BLaER1 treated with 17β-estradiol and CSF1 and Interleukin-3, amounts not matched to agents 10 nM and 100 nM (cell line): ENCODE measurements around the gene SLC9C2.

Source experiments
- H3K27ac ChIP-seq, 11 experiments: shearing (Covaris generic); formaldehyde crosslinking; 2 replicates each; pipeline ENCODE4 v1.8.1; 2022
- H3K27me3 ChIP-seq, 11 experiments: shearing (Covaris generic); formaldehyde crosslinking; 2 replicates each; pipeline ENCODE4 v1.8.1; 2022
- H3K36me3 ChIP-seq, 11 experiments: shearing (Covaris generic); formaldehyde crosslinking; 2 replicates each; pipeline ENCODE4 v1.8.1; 2022
- H3K4me1 ChIP-seq, 10 experiments: shearing (Covaris generic); formaldehyde crosslinking; 2 replicates each; pipeline ENCODE4 v1.8.1; 2022
- H3K4me2 ChIP-seq, 11 experiments: shearing (Covaris generic); formaldehyde crosslinking; 2 replicates each; pipeline ENCODE4 v1.8.1; 2022
- H3K4me3 ChIP-seq, 10 experiments: shearing (Covaris generic); formaldehyde crosslinking; 2 replicates each; pipeline ENCODE4 v1.8.1; 2022
- H3K9ac ChIP-seq, 11 experiments: shearing (Covaris generic); formaldehyde crosslinking; 2 replicates each; pipeline ENCODE4 v1.8.1; 2022
- H3K9me3 ChIP-seq, 11 experiments: shearing (Covaris generic); formaldehyde crosslinking; replicated peaks in 1 of 11; 2 replicates each; pipeline ENCODE4 v1.8.1; 2022
- H4K20me1 ChIP-seq, 11 experiments: shearing (Covaris generic); formaldehyde crosslinking; 2 replicates each; pipeline ENCODE4 v1.8.1; 2022
- Cebpa-rat ChIP-seq, 11 experiments: shearing (Covaris generic); IDR thresholded peaks; 2 replicates each; pipeline ENCODE4 v1.8.1; 2022

Gene SLC9C2

GRCh38 chr1:173482683-173483082 lies 120.2 kb downstream of the SLC9C2 start:
- Histone ChIP-seq H4K20me1 (peaks cover 9 to 47% (median 22%) of the 10 kb centered on the region in 11 experiments; a peak in 16 of 22 replicates), H3K27ac (no peak overlapping the region), H3K4me1 (peaks cover 19 to 27% (median 24%) of the 10 kb centered on the region in 10 experiments), H3K9me3 (no peaks in the 10 kb centered on the region), H3K4me2 (no peak overlapping the region), H3K9ac (no peak overlapping the region), H3K27me3 (no peaks in the 10 kb centered on the region), H3K4me3 (no peak overlapping the region), H3K36me3 (peaks cover 75 to 88% (median 83%) of the 10 kb centered on the region in 11 experiments)
- TF ChIP-seq Cebpa-rat (IDR thresholded peaks at IDR 0.05) = no peak

- Histone ChIP-seq H3K27me3 (no peaks in the 10 kb centered on the region), H4K20me1 (peaks cover 9 to 50% (median 23%) of the 10 kb centered on the region in 11 experiments; a peak in 15 of 22 replicates), H3K4me3 (no peak overlapping the region), H3K9ac (no peak overlapping the region), H3K27ac (no peak overlapping the region), H3K4me2 (no peak overlapping the region), H3K9me3 (no peaks in the 10 kb centered on the region), H3K36me3 (peaks cover 61 to 74% (median 69%) of the 10 kb centered on the region in 11 experiments), H3K4me1 (peaks cover 21 to 28% (median 25%) of the 10 kb centered on the region in 10 experiments)
- no peak for TF ChIP-seq Cebpa-rat (IDR thresholded peaks at IDR 0.05)
Measured at GRCh38 chr1:173481195-173481772, 121.6 kb downstream of the SLC9C2 start.

DNA sequence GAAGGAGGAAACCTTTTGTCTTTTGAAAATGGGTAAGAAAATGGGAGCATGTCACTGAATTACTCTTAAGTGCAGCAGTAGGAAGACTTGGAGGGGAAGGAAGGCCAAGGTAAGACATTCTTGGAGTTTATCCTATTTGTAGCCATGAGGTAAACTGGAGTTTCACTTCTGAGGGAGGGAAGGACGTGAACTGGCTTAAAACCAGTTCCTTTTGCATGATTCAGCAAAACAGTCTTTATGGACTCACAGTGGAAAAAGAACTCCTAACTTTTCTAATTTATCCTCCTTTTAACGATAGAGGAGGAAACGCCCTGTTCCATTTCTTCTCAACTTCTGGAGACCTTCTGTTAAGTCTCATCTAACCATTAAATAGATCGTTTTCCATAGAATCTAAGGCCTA lies 123.2 kb downstream of the SLC9C2 start:
- H4K20me1 ChIP-seq = peaks cover 9 to 49% (median 23%) of the 10 kb centered on the region in 11 experiments; a peak in 15 of 22 replicates
- no peaks in the 10 kb centered on the region for H3K9me3 ChIP-seq
- H3K36me3 ChIP-seq = peaks cover 45 to 58% (median 53%) of the 10 kb centered on the region in 11 experiments
- no peaks in the 10 kb centered on the region for H3K27me3 ChIP-seq
- H3K4me3 ChIP-seq = peak overlapping the region in 3 of 10 experiments; percentile 32 to 85 (median 85); a peak in 2 of 20 replicates
- H3K9ac ChIP-seq = peak overlapping the region in 1 of 11 experiments; percentile 4; a peak in 1 of 22 replicates
- peaks cover 34 to 45% (median 40%) of the 10 kb centered on the region in 10 experiments for H3K4me1 ChIP-seq
- H3K27ac ChIP-seq = peak overlapping the region in 1 of 11 experiments; percentile 10; a peak in 1 of 22 replicates
- H3K4me2 ChIP-seq = peak overlapping the region; percentile 89 to 99 (median 95)
- TF ChIP-seq Cebpa-rat (IDR thresholded peaks at IDR 0.05) = no peak

DNA sequence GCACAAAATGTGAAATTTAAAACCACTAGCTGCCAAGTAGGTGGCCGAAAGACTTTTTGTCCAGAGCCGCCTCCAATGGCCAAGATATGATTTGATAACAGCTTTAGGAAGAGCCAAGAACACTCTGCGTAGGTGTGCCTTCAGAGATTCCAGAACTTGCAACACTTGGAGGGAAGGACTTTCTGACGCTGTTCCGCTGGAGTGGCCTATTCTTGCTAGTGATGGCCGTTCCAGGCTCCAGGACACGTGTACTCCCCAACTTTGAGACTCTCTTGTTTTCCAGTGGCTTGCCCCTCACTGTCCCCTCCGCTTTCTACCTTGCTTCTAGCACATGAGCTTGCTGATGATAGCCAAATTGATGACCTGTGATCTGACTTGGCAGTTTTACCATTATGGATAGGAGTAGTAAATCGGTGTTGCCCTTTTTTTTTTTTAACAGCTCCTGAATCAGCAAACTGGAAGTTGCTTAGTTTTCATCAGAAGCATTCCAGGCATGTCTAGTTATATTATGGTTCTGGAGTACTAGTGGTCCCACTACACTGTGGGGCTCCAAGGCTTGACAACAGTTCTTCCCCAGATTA lies 124.7 kb downstream of the SLC9C2 start:
- Histone ChIP-seq H3K27ac (peak overlapping the region; percentile 66 to 96 (median 94); a peak in 21 of 22 replicates), H3K36me3 (peaks cover 31 to 43% (median 38%) of the 10 kb centered on the region in 11 experiments), H3K9ac (peak overlapping the region; percentile 88 to 96 (median 95)), H3K27me3 (no peaks in the 10 kb centered on the region), H3K4me1 (peaks cover 34 to 59% (median 40%) of the 10 kb centered on the region in 10 experiments), H3K9me3 (no peaks in the 10 kb centered on the region), H3K4me3 (peak overlapping the region; percentile 85 to 97 (median 91)), H4K20me1 (peaks cover 9 to 45% (median 23%) of the 10 kb centered on the region in 11 experiments; a peak in 15 of 22 replicates), H3K4me2 (peak overlapping the region; percentile 89 to 99 (median 95))
- TF ChIP-seq Cebpa-rat (IDR thresholded peaks at IDR 0.05) = no peak

DNA sequence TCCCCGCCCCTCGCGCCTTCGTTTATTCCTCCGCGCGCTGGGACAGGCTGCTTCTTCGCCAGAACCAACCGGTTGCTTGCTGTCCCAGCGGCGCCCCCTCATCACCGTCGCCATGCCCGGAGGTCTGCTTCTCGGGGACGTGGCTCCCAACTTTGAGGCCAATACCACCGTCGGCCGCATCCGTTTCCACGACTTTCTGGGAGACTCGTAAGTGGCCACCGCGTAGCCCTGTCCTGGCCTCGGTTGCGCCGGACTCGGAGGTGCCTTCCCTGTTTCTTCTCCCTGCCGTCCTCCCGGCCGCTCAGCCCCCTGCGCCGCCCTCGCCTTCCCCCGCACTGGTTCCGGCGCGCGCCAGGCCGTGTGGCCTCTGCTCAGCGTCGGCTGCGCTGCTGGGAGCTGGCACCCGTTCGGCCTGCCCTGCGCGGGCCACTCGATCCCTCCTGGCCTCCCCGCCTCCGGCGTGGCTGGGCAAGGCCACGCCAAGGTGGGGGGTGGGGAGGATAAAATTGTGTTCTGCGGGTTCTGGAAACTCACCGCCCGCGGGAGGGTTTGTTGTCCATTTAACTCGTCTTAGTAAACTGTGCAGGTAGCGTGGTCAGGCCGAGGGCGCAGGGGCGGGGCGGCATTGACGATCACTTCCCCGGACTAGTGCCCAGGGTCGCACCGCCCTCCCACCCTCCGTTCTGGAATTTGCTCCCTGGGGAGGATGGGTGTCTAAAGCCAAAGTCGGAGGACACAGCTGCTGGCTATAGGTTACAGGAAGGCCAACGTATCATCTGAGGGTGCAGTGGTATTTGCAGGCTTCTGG lies 125.4 kb downstream of the SLC9C2 start, which contains the start of gene PRDX6:
Gene PRDX6 (plus strand): TSS at position 50 of the 808 bp plus-strand sequence. CDS start 63 bp downstream, at position 113.
- H3K4me2 ChIP-seq = peak within 1 kb of the TSS; percentile 91 to 99 (median 95)
- H3K36me3 ChIP-seq = peaks cover 25 to 39% (median 32%) of the 10 kb centered on the region in 11 experiments
- no peak for TF ChIP-seq Cebpa-rat (IDR thresholded peaks at IDR 0.05)
- peaks cover 34 to 61% (median 40%) of the 10 kb centered on the region in 10 experiments for H3K4me1 ChIP-seq
- peak within 1 kb of the TSS; percentile 88 to 96 (median 95) for H3K9ac ChIP-seq
- H3K4me3 ChIP-seq = peak within 1 kb of the TSS; percentile 85 to 97 (median 91)
- no peaks in the 10 kb centered on the region for H3K27me3 ChIP-seq
- H3K9me3 ChIP-seq = peaks cover 0 to 3% (median 2%) of the 10 kb centered on the region in 11 experiments; a peak in 12 of 22 replicates
- peak within 1 kb of the TSS; percentile 66 to 98 (median 95) for H3K27ac ChIP-seq
- H4K20me1 ChIP-seq = peaks cover 9 to 45% (median 23%) of the 10 kb centered on the region in 11 experiments; a peak in 15 of 22 replicates

DNA sequence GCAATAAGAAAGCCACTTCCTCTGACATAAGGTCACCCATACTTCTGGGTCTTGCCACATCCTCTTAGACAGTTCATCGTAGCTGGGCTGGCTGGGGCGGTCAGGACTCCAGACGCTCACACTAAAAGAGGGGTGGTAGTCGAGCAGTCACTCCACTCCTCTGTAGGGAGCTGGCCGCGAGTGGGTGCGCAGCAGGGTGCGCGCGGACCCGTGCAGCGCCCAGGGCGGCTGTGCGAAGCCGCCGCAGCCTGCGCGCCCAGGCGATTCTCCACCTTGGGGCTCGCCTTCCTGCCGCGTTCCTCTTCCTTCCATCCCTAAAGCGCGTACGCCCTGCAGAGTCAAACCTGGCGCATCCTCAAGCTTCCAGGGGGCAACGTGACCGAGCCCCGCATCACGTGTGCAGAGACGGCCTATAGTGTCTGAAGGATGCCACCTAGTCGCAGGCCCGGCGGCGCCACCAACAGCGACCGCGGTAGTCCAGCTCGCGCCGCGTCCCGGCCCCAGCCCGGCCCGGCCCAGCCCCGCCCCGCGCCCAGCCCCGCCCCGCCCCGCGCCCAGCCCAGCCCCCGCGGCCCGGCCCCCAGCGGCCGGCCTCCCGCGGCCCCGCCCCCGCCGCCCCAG lies 126.1 kb downstream of the SLC9C2 start:
- H3K4me1 ChIP-seq = peaks cover 34 to 61% (median 40%) of the 10 kb centered on the region in 10 experiments
- peak overlapping the region; percentile 60 to 94 (median 88) for H3K4me2 ChIP-seq
- peak in 8 of 11 experiments; percentile 31 to 75 (median 62); a peak in 11 of 22 replicates for TF ChIP-seq Cebpa-rat (IDR thresholded peaks at IDR 0.05)
- H3K27me3 ChIP-seq = no peaks in the 10 kb centered on the region
- H3K9ac ChIP-seq = peak overlapping the region; percentile 85 to 96 (median 95)
- peaks cover 9 to 44% (median 23%) of the 10 kb centered on the region in 11 experiments; a peak in 15 of 22 replicates for H4K20me1 ChIP-seq
- H3K4me3 ChIP-seq = peak overlapping the region; percentile 85 to 97 (median 91)
- peak overlapping the region; percentile 60 to 98 (median 94); a peak in 21 of 22 replicates for H3K27ac ChIP-seq
- peaks cover 20 to 39% (median 27%) of the 10 kb centered on the region in 11 experiments for H3K36me3 ChIP-seq
- peaks cover 5 to 10% (median 9%) of the 10 kb centered on the region in 11 experiments for H3K9me3 ChIP-seq

DNA sequence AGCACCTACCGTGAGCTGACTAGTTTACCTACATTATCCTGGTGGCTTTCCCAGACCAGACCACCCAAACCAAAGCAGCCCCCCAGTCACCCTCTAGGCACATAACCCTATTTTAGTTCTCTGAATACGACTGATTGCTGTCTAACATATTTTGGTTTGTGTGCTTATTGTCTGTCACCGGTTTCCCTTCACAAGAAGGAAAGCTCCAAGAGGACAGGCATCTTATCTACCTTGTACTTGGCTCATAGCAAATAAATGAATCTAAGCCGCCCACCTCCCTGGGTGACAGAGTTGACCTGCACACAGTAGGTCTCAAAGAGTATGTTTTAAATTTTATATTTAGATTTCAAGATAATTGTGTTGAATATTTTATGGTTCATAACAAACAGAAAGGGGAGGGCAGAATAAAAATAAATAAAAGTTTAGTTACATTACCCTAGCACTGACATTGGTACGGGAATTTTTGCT lies 126.6 kb downstream of the SLC9C2 start:
- peak overlapping the region; percentile 60 to 94 (median 88) for H3K4me2 ChIP-seq
- H3K27me3 ChIP-seq = no peaks in the 10 kb centered on the region
- H3K36me3 ChIP-seq = peaks cover 20 to 39% (median 27%) of the 10 kb centered on the region in 11 experiments
- H3K9me3 ChIP-seq = peaks cover 10 to 15% (median 14%) of the 10 kb centered on the region in 11 experiments
- peaks cover 9 to 39% (median 23%) of the 10 kb centered on the region in 11 experiments; a peak in 15 of 22 replicates for H4K20me1 ChIP-seq
- H3K9ac ChIP-seq = peak overlapping the region; percentile 82 to 93 (median 89)
- no peak for TF ChIP-seq Cebpa-rat (IDR thresholded peaks at IDR 0.05)
- peak overlapping the region; percentile 60 to 98 (median 93); a peak in 21 of 22 replicates for H3K27ac ChIP-seq
- H3K4me3 ChIP-seq = peak overlapping the region; percentile 68 to 97 (median 82)
- H3K4me1 ChIP-seq = peaks cover 34 to 61% (median 40%) of the 10 kb centered on the region in 10 experiments
